Myocyte (in vitro differentiated cells): ENCODE results near the gene PSMD5. TPM values are rescaled to one million over a fixed set of nuclear protein-coding genes. Genes with fewer than 3 reads are reported as not detected.
A peak's percentile ranks its signal among the peaks of the same experiment; 100 is the strongest.
"Not testable (repeated sequence)": the region's sequence is repeated elsewhere in the genome, so short reads cannot be mapped to it uniquely, and the experiment has no call there.

Experiments used
- DNase-seq: peaks from one replicate; pipeline ENCODE4 v3.0.0-alpha.2; 2012; ENCODE audit warnings: low read depth
- total RNA-seq: library from RNA; depleted of rRNA; stranded (reverse); fragments of >200 nt; gene quantifications from 2 replicates; pipeline ENCODE4 v1.2.3, GENCODE V29; 2014

Gene PSMD5
- total RNA-seq, 1 donor from 2014 or later: 34.8 TPM

DNA sequence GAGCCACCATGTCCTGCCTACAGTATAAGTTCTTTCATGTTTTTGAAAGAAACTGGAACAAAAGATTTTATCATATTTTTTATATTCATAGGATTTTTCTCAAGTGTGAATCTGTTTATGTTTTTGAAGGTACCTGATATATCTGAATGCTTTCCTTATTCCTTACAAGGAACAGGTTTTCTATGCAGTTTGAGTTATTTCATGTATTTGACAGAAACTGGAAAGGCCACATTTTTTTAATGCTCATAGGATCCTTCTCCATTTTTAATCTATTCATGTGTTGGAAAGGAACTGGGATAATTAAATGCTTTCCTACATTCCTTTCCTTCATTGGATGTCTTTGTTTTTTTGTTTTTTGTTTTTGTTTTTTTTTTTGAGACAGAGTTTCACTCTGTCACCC, 33.8 kb downstream of the PSMD5 start:
- no peak for DNase-seq

GRCh38 chr9:120807607-120808379, 34.9 kb downstream of the PSMD5 start:
- no peak for DNase-seq

GRCh38 chr9:120804784-120805363, 37.8 kb downstream of the PSMD5 start:
- DNase-seq: not testable (repeated sequence)

DNA sequence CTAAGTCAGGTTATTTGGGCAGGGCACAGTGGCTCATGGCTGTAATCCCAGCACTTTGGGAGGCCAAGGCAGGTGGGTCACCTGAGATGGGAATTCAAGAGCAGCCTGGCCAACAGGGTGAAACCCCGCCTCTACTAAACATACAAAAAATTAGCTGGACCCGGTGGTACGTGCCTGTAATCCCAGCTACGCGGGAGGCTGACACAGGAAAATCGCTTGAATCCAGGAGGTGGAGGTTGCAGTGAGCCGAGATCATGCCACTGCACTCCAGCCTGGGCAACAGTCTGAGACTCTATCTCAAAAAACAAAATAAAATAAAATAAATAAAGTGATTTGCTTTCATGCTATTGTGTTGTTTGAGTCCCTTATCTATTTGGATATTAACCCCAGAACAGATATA, 41.3 kb downstream of the PSMD5 start:
- DNase-seq: no peak

- peak; percentile 90 for DNase-seq
Measured at GRCh38 chr9:120792898-120793765, 49.6 kb downstream of the PSMD5 start, which contains the start of gene FBXW2. TSS of gene FBXW2 (minus strand) at chr9:120793416. CDS start at chr9:120788258, 5,158 bp downstream.

GRCh38 chr9:120791161-120791560, 51.6 kb downstream of the PSMD5 start:
- no peak for DNase-seq

DNA sequence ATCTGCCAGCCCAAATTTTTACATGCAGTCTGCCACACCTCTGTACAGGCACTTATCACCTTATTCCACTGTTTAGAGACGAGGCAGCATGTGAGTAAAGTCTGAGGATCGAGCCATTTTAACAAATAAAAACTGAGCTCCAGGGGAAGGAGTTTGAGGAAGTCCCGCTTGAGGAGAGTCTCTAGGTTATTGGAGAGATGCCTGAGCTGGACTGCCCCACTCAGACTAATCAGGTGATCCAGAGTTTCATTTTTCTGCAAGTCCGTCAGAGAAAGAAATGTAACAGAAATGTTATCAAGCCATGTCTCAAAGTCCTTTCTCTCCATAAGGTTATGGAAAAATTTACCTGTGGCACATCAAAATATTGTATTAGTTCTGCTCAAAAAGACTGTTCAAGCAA, 54.8 kb downstream of the PSMD5 start:
- no peak for DNase-seq

- DNase-seq: no peak
Measured at GRCh38 chr9:120783602-120784047, 59.1 kb downstream of the PSMD5 start.

DNA sequence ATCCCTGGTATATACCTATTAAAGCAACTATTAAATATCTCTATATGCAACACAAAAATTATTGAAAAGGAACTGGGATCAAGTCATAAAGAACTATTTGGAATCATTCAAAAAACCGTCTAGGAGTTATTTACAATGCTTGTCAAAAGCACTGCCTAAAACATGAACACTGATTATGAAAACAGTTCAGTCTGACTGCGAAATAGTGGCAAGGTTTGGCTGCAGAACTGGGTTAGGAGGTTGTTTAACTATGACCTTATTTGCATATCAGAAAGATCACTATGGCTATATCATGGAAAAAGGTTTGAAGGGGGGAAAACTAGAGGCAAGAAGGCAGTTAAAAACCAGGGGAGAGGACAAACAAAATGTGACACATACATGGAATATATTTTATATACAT, 61.5 kb downstream of the PSMD5 start:
- no peak for DNase-seq

- DNase-seq: no peak
Measured at GRCh38 chr9:120780367-120780766, 62.4 kb downstream of the PSMD5 start.

DNA sequence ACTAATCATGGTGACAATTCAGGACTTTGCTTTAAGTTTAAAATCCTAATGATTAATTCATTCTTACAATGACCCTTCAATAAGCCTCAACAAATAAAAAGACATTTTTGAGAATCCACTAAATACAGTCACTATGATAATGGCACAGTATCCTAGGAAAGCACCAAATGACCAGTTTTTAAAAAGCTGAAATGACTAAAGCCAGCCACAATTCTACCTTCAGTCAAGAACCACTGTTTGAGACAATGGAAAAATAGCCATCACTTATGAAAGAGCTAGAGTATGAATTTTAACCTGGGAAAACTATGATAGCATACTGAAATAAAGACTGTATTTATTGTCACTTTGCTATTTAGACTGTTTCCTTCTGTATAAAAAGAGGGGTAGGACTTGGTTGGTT, 63.5 kb downstream of the PSMD5 start:
- no peak for DNase-seq

- DNase-seq: no peak
Measured at GRCh38 chr9:120778758-120779157, 64.0 kb downstream of the PSMD5 start.

DNA sequence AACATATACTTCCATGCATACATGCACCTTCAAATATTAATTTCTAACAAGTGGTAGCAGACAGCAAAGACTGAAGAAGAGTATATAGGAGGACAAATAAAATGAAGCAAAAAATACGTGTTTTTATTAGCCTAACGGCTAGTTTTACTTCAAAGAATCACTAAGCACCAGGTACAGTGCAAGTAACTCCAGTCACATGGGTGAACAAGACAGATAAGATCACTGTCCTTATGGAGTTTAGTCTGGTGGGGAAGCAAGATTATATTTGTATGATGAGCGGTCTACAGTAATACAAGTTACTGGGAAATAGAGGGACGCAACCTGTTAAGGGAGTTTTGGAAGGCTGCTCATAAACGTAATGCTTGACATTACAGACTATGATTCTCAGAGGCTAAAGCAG, 65.5 kb downstream of the PSMD5 start:
- no peak for DNase-seq

- DNase-seq: no peak
Measured at GRCh38 chr9:120776788-120777187, 65.9 kb downstream of the PSMD5 start.

- DNase-seq: no peak
Measured at GRCh38 chr9:120775859-120776258, 66.9 kb downstream of the PSMD5 start.

GRCh38 chr9:120774719-120775118, 68.0 kb downstream of the PSMD5 start:
- DNase-seq: no peak

GRCh38 chr9:120773256-120773655, 69.5 kb downstream of the PSMD5 start:
- DNase-seq: no peak

- DNase-seq: no peak
Measured at GRCh38 chr9:120770931-120771330, 71.8 kb downstream of the PSMD5 start.

GRCh38 chr9:120768886-120769285, 73.8 kb downstream of the PSMD5 start:
- no peak for DNase-seq

DNA sequence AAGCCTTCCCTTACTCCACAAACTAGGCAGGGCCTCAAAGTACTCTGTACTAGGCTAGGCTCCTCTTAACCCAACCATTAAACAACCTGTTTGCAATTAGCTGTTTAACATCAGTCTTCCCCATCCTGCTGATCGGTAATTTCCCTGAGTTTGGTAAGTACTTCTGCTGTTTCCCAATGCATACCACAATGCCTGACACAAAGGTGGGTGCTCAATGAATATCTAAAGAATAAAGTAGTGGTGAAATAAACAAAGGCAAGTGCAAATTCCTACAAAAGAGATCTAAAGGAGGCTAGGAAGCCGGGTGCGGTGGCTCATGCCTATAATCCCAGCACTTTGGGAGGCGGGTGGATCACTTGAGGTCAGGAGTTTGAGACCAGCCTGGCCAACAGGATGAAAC, 74.5 kb downstream of the PSMD5 start:
- DNase-seq: no peak

- DNase-seq: no peak
Measured at GRCh38 chr9:120767451-120767850, 75.3 kb downstream of the PSMD5 start.
